GM21786 (cell line): ENCODE measurements around the gene CAMK1D.
A peak's percentile ranks its signal among the peaks of the same experiment; 100 is the strongest.
"Not testable (repeated sequence)": the region's sequence is repeated elsewhere in the genome, so short reads cannot be mapped to it uniquely, and the experiment has no call there.

ENCODE experiments used
- ATAC-seq: cut with Tn5 transposase; IDR thresholded peaks from one replicate; pipeline ENCODE4 v1.9.1; 2021; ENCODE audit not compliant: unreplicated experiment

The CAMK1D gene

DNA sequence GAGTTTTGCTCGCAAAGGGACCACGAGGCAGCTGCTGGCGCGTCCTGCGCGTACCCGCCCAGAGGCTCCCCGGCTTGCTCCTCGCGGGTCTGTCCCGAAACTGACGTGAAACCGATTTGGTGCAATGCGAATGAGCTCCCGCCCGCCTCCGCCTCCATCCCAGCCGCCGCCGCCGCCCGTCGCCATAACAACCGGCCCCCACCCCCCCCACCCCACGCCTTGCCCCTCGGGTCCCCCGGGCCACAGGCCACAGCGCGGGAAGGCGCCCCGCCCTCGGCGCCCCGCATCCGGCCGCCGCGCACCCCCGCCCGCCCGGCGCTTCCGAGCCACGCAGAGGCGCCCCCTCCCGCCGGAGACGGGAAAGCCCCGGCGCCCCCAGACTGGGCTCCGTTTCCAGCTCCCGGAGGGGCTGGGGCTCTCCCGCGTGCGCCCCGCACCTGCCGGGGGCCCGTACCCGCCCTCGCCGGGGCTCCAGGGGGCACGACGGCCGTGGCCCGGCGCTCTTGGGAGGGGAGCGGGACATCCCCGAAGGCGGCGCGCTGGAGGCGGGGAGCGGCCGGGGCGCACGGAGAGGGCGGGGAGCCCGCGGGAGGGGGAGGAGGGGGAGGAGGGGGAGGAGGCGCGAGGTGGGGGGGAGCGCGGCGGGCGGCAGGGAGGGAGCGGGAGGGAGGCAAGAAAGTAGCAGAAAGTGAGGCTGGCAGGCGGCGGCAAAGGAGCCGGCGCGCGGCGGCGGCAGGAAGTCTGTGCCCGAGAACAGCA is at the start of gene CAMK1D:
Gene CAMK1D (plus strand): TSS at position 678 of the 759 bp plus-strand sequence.
- ATAC-seq = peak; percentile 39

DNA sequence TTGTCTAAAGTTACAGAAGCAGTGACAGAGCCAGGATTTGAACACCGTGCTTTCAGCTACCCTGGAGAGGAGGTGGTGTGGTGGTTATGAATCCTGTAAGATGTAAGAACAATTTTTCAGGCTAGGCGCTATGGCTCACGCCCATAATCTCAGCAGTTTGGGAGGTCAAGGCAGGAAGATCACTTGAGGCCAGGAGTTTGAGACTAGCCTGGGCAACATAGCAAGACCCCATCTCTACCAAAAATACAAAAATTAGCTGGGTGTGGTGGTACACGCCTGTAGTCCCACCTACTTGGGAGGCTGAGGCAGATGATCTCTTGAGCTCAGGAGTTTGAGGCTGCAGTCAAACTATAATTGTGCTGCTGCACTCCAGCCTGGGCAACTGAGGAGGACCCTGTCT is 48.3 kb upstream of the CAMK1D start:
- ATAC-seq = not testable (repeated sequence)

DNA sequence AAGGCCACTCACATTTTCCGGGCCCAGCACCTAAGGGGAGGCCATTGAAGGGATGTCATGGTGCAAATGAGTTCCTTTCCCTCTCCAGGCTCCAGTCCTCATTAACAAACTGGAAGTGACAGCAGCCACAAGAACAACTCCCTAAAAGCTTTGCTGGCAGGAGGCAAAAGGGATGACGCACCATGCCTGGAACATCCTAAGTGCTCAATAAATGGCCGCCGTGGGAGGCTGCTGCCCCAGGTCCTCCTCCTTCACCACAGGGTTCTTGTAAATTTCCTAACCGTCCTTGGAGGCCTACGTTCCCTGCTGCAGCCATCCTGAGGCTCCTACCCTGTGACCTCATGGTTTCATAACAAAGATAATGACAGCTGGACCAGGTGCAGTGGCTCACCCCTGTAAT is 41.3 kb upstream of the CAMK1D start:
- ATAC-seq = no peak

DNA sequence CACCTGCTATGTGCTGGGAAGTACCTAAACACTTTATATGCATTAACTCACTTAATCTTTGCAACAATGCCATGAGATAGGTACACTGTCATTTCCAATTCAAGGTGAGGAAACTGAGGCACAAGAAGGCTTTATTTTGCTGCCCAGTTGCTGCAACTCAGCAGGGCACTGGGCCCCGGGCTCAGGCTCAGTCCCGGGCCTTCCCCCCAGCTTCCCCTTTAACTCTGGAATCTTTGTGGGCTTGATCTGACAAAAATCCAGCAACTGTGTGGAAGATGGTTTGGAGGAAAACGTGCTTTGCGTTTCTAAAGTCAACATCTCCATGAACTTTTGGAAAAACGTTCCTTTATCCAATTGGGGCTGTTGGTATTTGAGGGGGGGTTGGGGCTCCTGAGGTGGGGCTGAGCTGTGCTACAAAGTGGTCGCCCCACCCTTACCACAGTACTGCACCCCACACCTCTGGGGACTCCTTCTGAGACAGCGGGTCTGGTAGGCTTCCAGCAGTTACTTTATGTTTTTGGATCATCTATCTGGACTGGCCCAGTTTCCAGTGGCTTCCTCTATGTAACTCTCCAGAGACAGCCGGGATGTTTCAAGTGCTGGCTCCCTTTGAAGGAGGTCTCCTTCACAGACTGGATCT is 40.5 kb upstream of the CAMK1D start:
- no peak for ATAC-seq

DNA sequence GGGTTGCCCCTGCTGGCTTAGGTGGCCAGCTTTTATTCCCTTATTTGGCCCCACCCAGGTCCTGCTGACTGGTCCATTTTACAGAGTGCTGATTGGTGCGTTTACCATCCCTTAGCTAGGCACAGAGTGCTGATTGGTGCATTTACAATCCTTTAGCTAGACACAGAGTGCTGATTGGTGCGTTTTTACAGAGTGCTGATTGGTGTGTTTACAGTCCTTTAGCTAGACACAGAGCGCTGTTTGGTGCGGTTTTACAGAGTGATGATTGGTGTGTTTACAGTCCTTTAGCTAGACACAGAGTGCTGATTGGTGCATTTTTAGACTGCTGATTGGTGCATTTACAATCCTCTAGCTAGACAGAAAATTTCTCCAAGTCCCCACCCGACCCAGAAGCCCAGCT is 39.6 kb upstream of the CAMK1D start:
- ATAC-seq = not testable (repeated sequence)

DNA sequence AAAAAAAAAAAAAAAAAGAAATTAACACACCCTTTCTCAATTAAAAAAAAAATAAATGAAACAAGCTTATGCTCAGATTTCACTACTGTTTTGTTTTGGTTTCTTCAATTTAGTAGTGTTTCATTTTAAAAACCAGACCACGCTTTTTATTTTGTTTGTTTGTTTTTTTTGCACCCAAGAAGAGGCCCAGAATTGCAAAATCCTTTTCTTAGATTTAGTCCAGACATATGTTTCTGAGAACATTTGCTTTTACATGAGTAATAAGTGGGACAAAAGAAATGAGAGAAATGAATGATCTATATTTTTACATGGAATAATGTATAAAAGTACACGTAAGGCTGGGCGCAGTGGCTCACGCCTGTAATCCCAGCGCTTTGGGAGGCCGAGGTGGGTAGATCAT is 34.5 kb upstream of the CAMK1D start:
- ATAC-seq = no peak

DNA sequence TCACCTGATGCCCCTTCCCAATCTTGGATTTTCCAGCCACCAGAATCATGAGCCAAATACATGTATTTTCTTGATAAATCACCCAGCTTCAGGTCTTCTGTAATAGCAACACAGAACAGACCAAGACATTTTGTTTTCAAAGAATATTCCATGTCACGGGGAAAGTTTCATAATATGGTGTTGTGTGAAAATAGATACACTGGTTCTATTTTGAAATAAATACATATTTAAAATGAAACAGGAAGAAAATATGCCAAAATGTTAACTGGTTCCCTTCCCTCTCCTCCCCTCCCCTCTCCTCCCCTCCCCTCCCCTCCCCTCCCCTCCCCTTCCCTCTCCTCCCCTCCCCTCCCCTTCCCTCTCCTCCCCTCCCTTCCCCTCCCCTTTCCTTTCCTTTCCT is 30.3 kb upstream of the CAMK1D start:
- ATAC-seq = no peak

DNA sequence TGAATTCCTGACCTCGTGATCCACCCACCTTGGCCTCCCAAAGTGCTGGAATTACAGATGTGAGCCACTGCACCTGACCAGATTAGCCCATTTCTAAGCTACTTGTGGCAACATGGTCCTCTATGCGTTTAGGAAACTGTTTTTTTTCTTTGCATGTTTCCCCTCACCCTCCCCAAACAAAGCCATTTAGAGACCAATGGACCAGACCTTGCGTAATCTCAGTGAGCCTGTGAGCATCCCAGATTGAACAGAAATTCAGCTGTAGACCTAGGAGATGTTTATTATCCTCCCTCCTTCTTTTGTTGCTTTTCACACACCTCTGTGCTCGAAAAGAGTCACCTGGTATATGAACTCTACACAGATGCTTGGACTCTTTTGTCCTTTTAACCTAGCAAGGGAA is 28.5 kb upstream of the CAMK1D start:
- no peak for ATAC-seq

DNA sequence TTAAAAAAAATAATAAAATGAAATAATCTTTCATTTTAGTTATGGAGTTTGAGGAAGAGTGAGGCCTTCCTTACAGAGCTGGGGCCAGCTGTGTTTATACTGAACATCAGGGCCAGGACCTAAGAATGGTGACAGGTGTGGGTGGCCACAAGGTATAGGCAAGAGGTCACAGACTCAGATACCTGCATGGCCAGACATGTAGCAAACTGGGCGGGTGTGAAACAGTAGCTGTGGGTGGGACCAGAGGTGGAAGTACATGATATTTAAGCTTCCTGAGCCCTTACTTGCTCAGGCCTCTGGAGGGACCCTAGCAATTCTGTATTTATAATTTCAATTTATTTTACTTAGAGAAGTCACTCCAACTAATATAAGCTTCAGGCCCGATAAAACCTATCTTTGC is 27.7 kb upstream of the CAMK1D start:
- no peak for ATAC-seq

DNA sequence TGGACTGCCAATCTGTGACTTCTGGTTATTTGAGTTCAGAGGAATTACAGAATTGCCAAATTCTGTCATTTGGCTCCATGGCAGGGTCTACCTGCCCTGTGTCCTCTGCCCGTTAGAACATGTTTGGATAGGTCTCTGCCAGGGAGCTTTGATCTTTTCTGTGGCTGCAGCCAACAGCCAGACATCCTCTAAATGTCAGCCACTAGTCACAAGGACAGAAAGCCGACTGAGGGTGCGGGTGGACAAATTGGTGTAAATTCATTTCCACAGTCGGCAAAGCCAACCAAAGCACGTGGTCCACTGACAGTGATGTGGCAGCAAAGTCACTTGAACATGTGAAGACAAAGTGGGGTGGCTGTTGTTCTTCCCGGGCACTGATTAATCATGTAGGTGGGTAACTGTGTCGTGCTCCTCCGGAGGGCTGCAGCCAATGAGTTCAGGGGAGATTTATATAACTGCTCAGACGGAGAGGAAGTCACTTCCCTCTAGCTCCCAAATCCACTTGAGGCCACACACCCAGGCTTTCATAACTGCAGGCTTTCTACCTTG is 26.7 kb upstream of the CAMK1D start:
- ATAC-seq = no peak

DNA sequence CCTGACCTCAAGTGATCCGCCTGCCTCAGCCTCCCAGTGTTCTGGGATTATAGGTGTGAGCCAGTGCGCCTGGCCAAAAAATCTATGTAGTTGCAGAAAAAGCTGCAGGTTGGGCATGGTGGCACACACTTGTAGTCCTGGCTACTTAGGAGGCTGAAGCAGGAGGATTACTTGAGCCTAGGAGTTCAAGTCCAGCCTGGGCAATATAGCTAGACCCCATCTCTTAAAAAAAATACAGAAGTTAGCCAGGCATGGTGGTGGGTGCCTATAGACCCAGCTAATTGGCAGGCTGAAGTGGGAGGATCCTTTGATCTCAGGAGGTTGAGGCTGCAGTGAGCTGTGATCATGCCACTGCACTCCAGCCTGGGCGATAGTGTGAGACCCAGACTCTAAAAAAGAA is 24.8 kb upstream of the CAMK1D start:
- no peak for ATAC-seq

DNA sequence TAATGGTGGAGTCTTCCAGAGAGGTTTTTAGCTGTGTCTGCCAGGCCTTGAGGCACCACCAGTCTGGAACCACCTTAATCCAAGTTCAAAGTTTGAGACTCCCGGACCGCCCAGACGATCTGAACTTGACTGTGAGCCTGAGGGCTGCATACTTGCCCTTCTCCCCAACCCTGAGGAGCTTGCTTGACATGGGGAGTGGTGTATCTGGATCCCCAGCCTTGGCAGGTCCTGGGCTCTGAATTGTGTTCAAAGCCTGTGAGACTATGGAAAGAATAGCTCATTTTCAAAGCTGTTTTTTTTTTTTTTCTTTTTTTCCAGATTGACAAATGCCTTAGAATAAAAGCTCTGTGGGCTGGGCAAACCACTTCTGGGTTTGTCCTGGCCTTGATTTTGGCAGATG is 22.3 kb upstream of the CAMK1D start:
- no peak for ATAC-seq

DNA sequence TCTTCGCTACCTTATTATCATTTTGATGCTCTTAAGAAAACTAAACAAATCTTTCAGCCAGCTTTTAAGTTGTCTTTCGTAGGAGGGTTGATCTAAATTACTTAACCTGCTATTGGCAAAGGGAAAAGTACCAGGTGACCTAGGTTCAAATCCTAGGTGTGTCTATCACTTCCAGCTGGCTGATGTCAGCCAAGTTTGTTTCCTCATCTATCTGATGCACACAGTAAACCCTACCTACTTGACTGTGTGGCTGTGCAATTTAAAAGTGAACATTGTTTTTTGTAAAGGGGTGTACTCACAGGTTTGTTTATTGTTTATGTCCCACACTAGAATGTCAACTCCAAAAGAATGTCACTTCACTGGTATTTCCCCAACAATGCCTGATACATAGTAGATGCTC is 21.9 kb upstream of the CAMK1D start:
- ATAC-seq = no peak

DNA sequence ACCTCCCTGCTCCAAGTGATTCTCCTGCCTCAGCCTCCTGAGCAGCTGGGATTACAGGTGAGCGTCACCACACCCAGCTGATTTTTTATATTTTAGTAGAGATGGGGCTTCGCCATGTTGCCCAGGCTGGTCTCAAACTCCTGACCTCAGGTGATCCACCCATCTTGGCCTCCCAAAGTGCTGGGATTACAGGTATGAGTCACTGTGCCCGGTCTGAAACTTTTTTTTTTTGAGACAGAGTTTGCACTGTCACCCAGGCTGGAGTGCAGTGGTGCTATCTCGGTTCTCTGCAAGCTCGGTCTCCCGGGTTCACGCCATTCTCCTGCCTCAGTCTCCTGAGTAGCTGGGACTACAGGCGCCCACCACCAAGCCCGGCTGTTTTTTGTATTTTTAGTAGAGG is 21.0 kb upstream of the CAMK1D start:
- not testable (repeated sequence) for ATAC-seq

DNA sequence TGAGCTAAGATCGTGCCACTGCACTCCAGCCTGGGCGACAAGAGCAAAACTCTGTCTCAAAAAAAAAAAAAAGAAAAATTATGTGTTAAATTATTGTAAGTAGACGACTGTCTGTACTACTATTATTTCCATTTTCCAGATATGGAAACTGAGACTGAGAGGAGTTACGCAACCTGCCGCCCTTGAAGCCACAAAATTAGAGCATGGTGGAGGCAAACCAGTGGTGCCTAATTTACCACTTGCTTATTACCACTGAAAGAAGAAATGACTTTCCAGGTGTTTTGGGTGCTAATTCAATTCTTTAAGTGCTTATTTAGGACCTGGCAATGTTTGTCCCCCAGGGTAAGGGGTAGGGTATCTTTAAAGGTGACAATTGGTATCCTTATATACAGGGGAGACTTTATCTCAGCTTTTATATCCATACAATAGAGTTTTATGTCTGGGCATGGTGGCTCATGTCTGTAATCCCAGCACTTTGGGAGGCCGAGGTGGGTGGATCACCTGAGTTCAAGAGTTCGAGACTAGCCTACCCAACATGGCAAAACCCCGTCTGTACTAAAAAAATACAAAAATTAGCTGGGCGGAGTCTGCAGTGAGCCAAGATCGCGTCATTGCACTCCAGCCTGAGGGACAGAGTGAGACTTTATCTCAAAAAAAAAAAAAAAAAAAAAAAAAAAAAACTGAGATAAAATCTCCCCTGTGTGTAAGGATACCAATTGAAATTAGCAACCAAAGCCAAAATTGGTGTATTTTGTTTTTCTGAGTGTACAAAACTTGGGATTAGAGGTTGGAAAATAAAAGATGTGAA is 16.6 kb upstream of the CAMK1D start:
- no peak for ATAC-seq

DNA sequence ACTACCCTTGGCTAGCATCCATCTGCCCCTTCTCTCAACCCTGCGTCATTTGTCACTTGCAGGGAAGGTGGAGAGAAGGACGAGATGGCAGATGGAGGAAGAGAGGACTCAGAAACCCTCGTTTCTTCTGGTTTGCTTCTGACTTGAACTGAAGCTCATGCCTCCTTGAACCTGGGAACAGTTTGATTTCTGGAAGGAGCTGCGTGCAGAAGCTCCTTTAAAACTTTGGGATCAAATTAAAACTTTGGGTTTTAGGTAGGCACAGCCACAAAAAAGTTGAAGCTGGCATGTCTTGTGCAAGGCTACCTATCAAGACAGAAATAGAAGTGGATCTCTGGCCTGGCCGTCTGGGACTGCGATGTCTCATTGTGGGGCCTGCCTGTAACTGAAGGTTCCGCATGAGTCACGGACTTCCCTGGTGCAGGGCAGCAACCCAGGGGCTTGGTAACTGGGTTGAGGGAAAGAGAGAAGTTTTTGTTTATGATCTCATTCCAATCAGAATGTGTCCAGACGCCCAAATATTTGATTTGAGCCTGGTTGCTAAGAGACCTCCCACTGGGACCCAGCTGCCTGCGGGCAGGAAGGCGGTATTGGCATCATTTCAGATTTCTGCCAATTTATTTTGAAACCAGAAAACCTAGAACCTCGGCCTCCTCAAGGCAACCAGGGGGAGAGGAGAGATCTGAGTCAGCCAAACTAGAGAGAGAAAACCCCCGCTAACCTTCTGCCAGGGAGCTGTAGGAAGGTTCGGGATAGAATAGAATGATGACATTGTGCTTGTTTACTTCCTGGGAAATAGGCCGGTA is 15.8 kb upstream of the CAMK1D start:
- peak; percentile 73 for ATAC-seq

DNA sequence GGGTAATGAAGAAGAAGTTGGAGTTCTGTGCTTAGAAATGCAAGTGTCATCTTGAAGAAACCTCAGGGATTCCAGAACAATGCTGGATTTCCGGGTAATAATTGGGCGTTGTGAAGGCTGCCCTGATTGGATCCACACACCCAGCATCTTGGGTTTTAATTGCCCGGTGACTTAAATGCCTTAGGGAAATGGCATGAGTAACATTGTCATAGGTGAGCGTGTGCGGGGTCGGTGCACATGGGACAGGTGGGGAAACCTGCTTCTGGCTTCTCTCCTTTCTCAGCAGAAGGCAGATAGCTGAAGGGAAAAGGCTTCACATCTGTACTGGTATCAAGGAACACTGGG is 15.2 kb upstream of the CAMK1D start:
- no peak for ATAC-seq

DNA sequence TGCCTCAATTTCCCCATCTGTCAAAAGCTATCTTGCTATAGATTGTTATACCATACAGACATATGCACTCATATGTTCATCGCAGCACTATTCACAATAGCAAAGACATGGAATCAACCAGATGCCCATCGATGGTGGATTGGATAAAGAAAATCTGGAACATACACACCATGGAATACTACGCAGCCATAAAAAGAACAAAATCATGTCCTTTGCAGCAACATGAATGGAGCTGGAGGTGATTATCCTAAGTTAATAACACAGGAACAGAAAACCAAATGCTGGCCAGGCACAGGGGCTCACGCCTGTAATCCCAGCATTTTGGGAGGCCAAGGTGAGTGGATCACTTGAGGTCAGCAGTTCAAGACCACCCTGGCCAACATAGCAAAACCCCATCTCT is 14.2 kb upstream of the CAMK1D start:
- not testable (repeated sequence) for ATAC-seq

DNA sequence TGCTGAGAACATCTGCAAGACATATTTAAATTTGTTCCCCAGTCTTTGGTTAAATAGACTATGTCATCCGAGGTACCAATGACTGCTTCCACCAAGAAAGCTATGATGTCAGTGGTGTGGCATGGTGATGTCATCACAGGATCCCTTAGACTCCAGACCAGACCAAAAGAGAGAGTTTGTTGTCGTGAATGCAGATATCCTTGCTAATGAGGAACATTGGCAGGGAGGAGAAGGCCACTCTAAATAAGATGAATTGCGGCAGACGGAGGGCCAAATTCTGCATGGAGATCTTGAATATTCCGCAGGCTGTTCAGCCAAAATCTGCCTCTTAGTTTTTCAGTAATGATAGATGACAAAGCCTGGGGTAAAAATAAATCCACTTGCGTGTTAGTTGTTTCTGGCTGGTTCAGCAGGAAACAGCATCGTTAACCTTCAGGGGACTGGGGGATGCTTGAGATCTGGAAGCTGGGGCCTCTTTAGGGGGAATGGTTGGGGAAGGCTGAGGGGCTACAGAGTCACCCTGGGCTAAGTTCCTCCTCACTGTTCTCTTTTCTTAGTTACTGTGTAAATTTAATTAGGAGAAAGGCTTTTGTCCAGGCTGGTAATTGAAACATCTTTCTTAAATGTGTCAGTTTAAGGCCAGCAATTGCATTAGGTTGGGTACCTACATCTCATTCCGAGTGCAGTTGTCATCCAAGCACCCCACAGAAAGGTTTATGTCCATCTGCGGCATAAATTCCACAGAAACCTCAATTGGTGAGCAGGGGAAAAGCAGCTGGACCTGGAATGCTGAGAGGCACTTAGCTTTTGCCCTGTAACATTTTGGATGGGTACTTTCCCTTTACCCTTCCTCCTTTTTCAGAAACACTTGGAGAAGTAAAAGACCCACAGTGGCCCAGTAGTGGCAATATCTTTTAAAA is 11.6 kb upstream of the CAMK1D start:
- ATAC-seq = no peak

DNA sequence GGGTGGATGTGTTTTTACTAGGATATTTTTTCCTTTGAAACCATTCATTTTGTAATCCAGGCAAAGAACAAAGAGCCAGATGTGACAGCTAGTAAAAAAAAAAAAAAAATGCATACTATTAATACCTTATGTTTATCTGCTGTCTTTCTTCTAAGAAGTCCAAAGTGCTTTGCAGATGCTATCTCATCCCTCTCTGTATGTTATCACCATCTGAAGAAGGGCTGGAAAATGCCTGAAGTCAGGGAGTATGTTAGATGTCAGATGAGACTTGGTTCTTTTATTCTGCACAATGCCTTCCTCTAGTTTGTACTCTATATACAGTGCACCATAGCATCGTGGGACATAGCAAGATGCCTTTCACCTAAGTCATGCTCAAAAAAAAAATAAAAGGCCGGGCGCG is 10.4 kb upstream of the CAMK1D start:
- no peak for ATAC-seq
